ENCODE data around the gene PSMG4.
"Not testable (repeated sequence)": the region's sequence is repeated elsewhere in the genome, so short reads cannot be mapped to it uniquely, and the experiment has no call there.

The PSMG4 gene

GRCh38 chr6:3230256-3230882 lies 28.4 kb upstream of the PSMG4 start:
- in situ Hi-C loops (cut with MboI; ENCODE audit: low sequenced_read_pairs) = no loop called here

- in situ Hi-C loops (cut with MboI; ENCODE audit: low sequenced_read_pairs) = no loop called here
Measured at GRCh38 chr6:3230900-3231246, 27.9 kb upstream of the PSMG4 start.

GRCh38 chr6:3231247-3232016 lies 27.3 kb upstream of the PSMG4 start:
- in situ Hi-C loops (cut with MboI; ENCODE audit: low sequenced_read_pairs) = no loop called here

- in situ Hi-C loops (cut with MboI; ENCODE audit: low sequenced_read_pairs) = no loop called here
Measured at GRCh38 chr6:3232017-3232945, 26.5 kb upstream of the PSMG4 start.

GRCh38 chr6:3233321-3233720 lies 25.4 kb upstream of the PSMG4 start:
- in situ Hi-C loops (cut with MboI; ENCODE audit: low sequenced_read_pairs) = no loop called here

GRCh38 chr6:3233904-3234303 lies 24.8 kb upstream of the PSMG4 start:
- in situ Hi-C loops (cut with MboI; ENCODE audit: low sequenced_read_pairs) = no loop called here

- in situ Hi-C loops (cut with MboI; ENCODE audit: low sequenced_read_pairs) = no loop called here
Measured at GRCh38 chr6:3235486-3235885, 23.3 kb upstream of the PSMG4 start.

GRCh38 chr6:3236005-3236404 lies 22.7 kb upstream of the PSMG4 start:
- in situ Hi-C loops (cut with MboI; ENCODE audit: low sequenced_read_pairs) = no loop called here

- in situ Hi-C loops (cut with MboI; ENCODE audit: low sequenced_read_pairs) = no loop called here
Measured at GRCh38 chr6:3237761-3238662, 20.7 kb upstream of the PSMG4 start.

- in situ Hi-C loops (cut with MboI; ENCODE audit: low sequenced_read_pairs) = no loop called here
Measured at GRCh38 chr6:3239110-3239830, 19.5 kb upstream of the PSMG4 start.

GRCh38 chr6:3240595-3240994 lies 18.2 kb upstream of the PSMG4 start:
- in situ Hi-C loops (cut with MboI; ENCODE audit: low sequenced_read_pairs) = no loop called here

- in situ Hi-C loops (cut with MboI; ENCODE audit: low sequenced_read_pairs) = not testable (repeated sequence)
Measured at GRCh38 chr6:3241745-3242144, 17.0 kb upstream of the PSMG4 start.

- in situ Hi-C loops (cut with MboI; ENCODE audit: low sequenced_read_pairs) = no loop called here
Measured at GRCh38 chr6:3242768-3243167, 16.0 kb upstream of the PSMG4 start.

GRCh38 chr6:3244003-3244831 lies 14.5 kb upstream of the PSMG4 start:
- in situ Hi-C loops (cut with MboI; ENCODE audit: low sequenced_read_pairs) = no loop called here

GRCh38 chr6:3244832-3245161 lies 13.9 kb upstream of the PSMG4 start:
- in situ Hi-C loops (cut with MboI; ENCODE audit: low sequenced_read_pairs) = not testable (repeated sequence)

- in situ Hi-C loops (cut with MboI; ENCODE audit: low sequenced_read_pairs) = no loop called here
Measured at GRCh38 chr6:3245216-3245615, 13.5 kb upstream of the PSMG4 start.

- in situ Hi-C loops (cut with MboI; ENCODE audit: low sequenced_read_pairs) = no loop called here
Measured at GRCh38 chr6:3247255-3248146, 11.2 kb upstream of the PSMG4 start.

- in situ Hi-C loops (cut with MboI; ENCODE audit: low sequenced_read_pairs) = no loop called here
Measured at GRCh38 chr6:3249821-3250220, 8.9 kb upstream of the PSMG4 start.

Data from hTERT RPE-1 (cell line).